H9 (cell line): ENCODE data around the gene TLE5. TPM values are rescaled to one million over a fixed set of nuclear protein-coding genes. Genes with fewer than 3 reads are reported as not detected.

Experiments
- DNase-seq: peaks from one replicate; pipeline ENCODE4 v3.0.0-alpha.2; 2017
- H2AFZ ChIP-seq: one replicate; pipeline ENCODE4 v1.6.1; 2013; ENCODE audit warnings: mild to moderate bottlenecking, low read length, control low read depth, moderate library complexity
- H2AK5ac ChIP-seq: 2 replicates; pipeline ENCODE4 v1.6.1; 2013; ENCODE audit warnings: low read length, control low read depth, mixed read lengths; ENCODE audit not compliant: insufficient read length
- H2BK120ac ChIP-seq: one replicate; pipeline ENCODE4 v1.6.1; 2013; ENCODE audit warnings: low read depth, mild to moderate bottlenecking, low read length, control low read depth, inconsistent platforms; ENCODE audit not compliant: poor library complexity, severe bottlenecking
- H2BK12ac ChIP-seq: 2 replicates; pipeline ENCODE4 v1.6.1; 2013; ENCODE audit warnings: low read length, control low read depth, mixed read lengths, low read depth; ENCODE audit not compliant: insufficient read length
- H2BK15ac ChIP-seq: 2 replicates; pipeline ENCODE4 v1.6.1; 2013; ENCODE audit warnings: low read depth, low read length, control low read depth
- H2BK20ac ChIP-seq: one replicate; pipeline ENCODE4 v1.6.1; 2013; ENCODE audit warnings: low read depth, mild to moderate bottlenecking, low read length, control low read depth, inconsistent platforms; ENCODE audit not compliant: poor library complexity, severe bottlenecking
- H2BK5ac ChIP-seq: 2 replicates; pipeline ENCODE4 v1.6.1; 2013; ENCODE audit warnings: low read length, control low read depth, mixed read lengths; ENCODE audit not compliant: insufficient read length
- H3K14ac ChIP-seq: 2 replicates; pipeline ENCODE4 v1.6.1; 2013; ENCODE audit warnings: low read length, control low read depth; ENCODE audit not compliant: insufficient read depth
- H3K18ac ChIP-seq: 2 replicates; pipeline ENCODE4 v1.6.1; 2013; ENCODE audit warnings: low read depth, mild to moderate bottlenecking, mixed read lengths, low read length, control low read depth; ENCODE audit not compliant: insufficient read length
- H3K23ac ChIP-seq: 2 replicates; pipeline ENCODE4 v1.6.1; 2013; ENCODE audit warnings: low read length, control low read depth, mixed read lengths, low read depth; ENCODE audit not compliant: insufficient read length
- H3K23me2 ChIP-seq: 2 replicates; pipeline ENCODE4 v1.6.1; 2013; ENCODE audit warnings: low read depth, mild to moderate bottlenecking, mixed read lengths, low read length, control low read depth; ENCODE audit not compliant: insufficient read length, poor library complexity, severe bottlenecking
- H3K27ac ChIP-seq: 2 replicates; pipeline ENCODE4 v1.5.1; 2013; ENCODE audit warnings: low read length, control low read depth, mixed read lengths, low read depth; ENCODE audit not compliant: insufficient read length
- H3K27me3 ChIP-seq: 2 replicates; pipeline ENCODE4 v1.6.1; 2013; ENCODE audit warnings: low read length, control low read depth, inconsistent platforms; ENCODE audit not compliant: insufficient read depth
- H3K4ac ChIP-seq: 2 replicates; pipeline ENCODE4 v1.6.1; 2013; ENCODE audit warnings: low read depth, mild to moderate bottlenecking, control low read depth, inconsistent platforms, low read length, moderate library complexity
- H3K4me1 ChIP-seq: 2 replicates; pipeline ENCODE4 v1.6.1; 2013; ENCODE audit warnings: low read length, control low read depth, inconsistent platforms; ENCODE audit not compliant: insufficient read depth
- H3K4me2 ChIP-seq: 2 replicates; pipeline ENCODE4 v1.6.1; 2013; ENCODE audit warnings: low read length, control low read depth, mixed read lengths; ENCODE audit not compliant: insufficient read length, insufficient read depth
- H3K56ac ChIP-seq: 2 replicates; pipeline ENCODE4 v1.6.1; 2013; ENCODE audit warnings: low read depth, mild to moderate bottlenecking, mixed read lengths, low read length, control low read depth; ENCODE audit not compliant: insufficient read length
- H3K79me1 ChIP-seq: 2 replicates; pipeline ENCODE4 v1.6.1; 2013; ENCODE audit warnings: low read depth, mild to moderate bottlenecking, moderate library complexity, low read length, control low read depth, inconsistent platforms; ENCODE audit not compliant: insufficient read depth, poor library complexity, severe bottlenecking
- H3K79me2 ChIP-seq: 2 replicates; pipeline ENCODE4 v1.6.1; 2013; ENCODE audit warnings: low read length, control low read depth, inconsistent platforms; ENCODE audit not compliant: insufficient read depth
- H3K9ac ChIP-seq: 2 replicates; pipeline ENCODE4 v1.6.1; 2013; ENCODE audit warnings: low read length, control low read depth, mixed read lengths; ENCODE audit not compliant: insufficient read length; ENCODE audit errors: extremely low read depth
- H3K9me3 ChIP-seq: one replicate; pipeline ENCODE4 v1.6.1; 2013; ENCODE audit warnings: low read depth, low read length, inconsistent platforms; ENCODE audit not compliant: control insufficient read depth
- H3T11ph ChIP-seq: one replicate; pipeline ENCODE4 v1.6.1; 2013; ENCODE audit warnings: mild to moderate bottlenecking, low read length, control low read depth, inconsistent platforms
- H4K20me1 ChIP-seq: one replicate; pipeline ENCODE4 v1.6.1; 2013; ENCODE audit not compliant: control insufficient read depth, insufficient read length, insufficient read depth
- H4K5ac ChIP-seq: 2 replicates; pipeline ENCODE4 v1.6.1; 2013; ENCODE audit warnings: low read depth, mild to moderate bottlenecking, mixed read lengths, low read length, control low read depth; ENCODE audit not compliant: insufficient read length
- H4K8ac ChIP-seq: replicated peaks from 2 replicates; pipeline ENCODE4 v1.6.1; 2013; ENCODE audit warnings: low read length, control low read depth, mixed read lengths, low read depth; ENCODE audit not compliant: insufficient read length
- H4K91ac ChIP-seq: 2 replicates; pipeline ENCODE4 v1.6.1; 2013; ENCODE audit warnings: low read depth, mild to moderate bottlenecking, moderate library complexity, mixed read lengths, low read length, control low read depth; ENCODE audit not compliant: insufficient read length
- H3K27ac Mint-ChIP-seq, 3 experiments: 2 replicates in 2 of 3; 3 replicates in 1 of 3; pipeline ENCODE4 v1.8.0; 2020 to 2021; ENCODE audit warnings: mixed read lengths in 3 of 3, mild to moderate bottlenecking in 1 of 3, moderate library complexity in 1 of 3
- H3K27me3 Mint-ChIP-seq: 2 replicates; pipeline ENCODE4 v1.8.0; 2021; ENCODE audit warnings: low read depth, mild to moderate bottlenecking, moderate library complexity, mixed read lengths
- H3K36me3 Mint-ChIP-seq, 3 experiments: 2 replicates in 2 of 3; 3 replicates in 1 of 3; pipeline ENCODE4 v1.8.0; 2020 to 2021; ENCODE audit warnings: low read depth in 3 of 3, mixed read lengths in 3 of 3; ENCODE audit not compliant: insufficient read depth in 1 of 3
- H3K4me1 Mint-ChIP-seq, 2 experiments: 2 replicates each; pipeline ENCODE4 v1.8.0; 2020; ENCODE audit warnings: mixed read lengths in 2 of 2
- H3K4me3 Mint-ChIP-seq, 2 experiments: 2 replicates in 1 of 2; 3 replicates in 1 of 2; pipeline ENCODE4 v1.8.0; 2020 to 2021; ENCODE audit warnings: mild to moderate bottlenecking in 2 of 2, mixed read lengths in 2 of 2, moderate library complexity in 1 of 2
- H3K9me3 Mint-ChIP-seq, 2 experiments: 2 replicates in 1 of 2; 3 replicates in 1 of 2; pipeline ENCODE4 v1.8.0; 2020; ENCODE audit warnings: mild to moderate bottlenecking in 2 of 2, mixed read lengths in 2 of 2, moderate library complexity in 1 of 2
- CTCF ChIP-seq: fragments of 200-600 bp; sonication (generic); conservative IDR thresholded peaks from 3 replicates; pipeline ENCODE4 v1.8.0; 2021; ENCODE audit warnings: antibody characterized with exemption, mild to moderate bottlenecking
- WGBS: extraction: QIAGEN DNeasy Blood & Tissue Kit; methylation state at CpG from one replicate; pipeline ENCODE4 v1.1.7; 2013; ENCODE audit warnings: missing lambda C conversion rate, low lambda C conversion rate, mixed read lengths; ENCODE audit not compliant: insufficient read length; ENCODE audit errors: extremely low coverage; 5-methylcytosine and 5-hydroxymethylcytosine counted together
- total RNA-seq: library from RNA; stranded (reverse); gene quantifications from 2 replicates; pipeline ENCODE4 v1.2.1, GENCODE V29; 2021

The TLE5 gene
- total RNA-seq, 1 experiment from 2014 or later: 221 TPM

DNA sequence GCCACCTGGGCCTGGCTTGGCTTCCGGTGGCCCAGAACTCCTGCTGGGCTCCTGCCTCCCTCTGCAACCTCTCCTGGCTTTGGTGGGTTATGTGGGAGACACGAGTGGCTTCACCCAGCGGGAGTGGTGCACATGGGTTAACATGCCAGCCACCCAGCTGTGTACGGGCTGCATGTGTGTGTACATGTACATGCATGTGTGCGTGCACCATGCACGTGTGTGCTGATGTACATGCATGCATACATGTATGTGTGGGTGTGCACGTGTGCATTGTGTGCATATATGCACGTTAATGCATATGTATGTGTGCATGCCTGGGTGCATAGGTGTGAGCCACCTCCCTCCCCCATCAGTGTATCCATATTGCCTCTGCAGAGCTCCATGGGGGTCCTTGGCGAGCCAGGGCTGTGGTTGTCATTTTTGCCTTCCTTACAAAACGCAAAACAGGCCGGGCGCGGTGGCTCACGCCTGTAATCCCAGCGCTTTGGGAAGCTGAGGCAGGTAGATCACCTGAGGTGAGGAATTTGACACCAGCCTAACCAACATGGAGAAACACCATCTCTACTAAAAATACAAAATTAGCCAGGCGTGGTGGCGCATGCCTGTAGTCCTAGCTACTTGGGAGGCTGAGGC is 44.3 kb upstream of the TLE5 start:
- no CpG with 5 or more reads among the region's 17 CpGs for WGBS
- Histone ChIP-seq H3K4me1 (no peaks in the 10 kb centered on the region), H3K4ac (no peak overlapping the region), H3K4me2 (no peak overlapping the region), H2BK20ac (no peak overlapping the region), H3K9me3 (no peaks in the 10 kb centered on the region), H4K20me1 (peaks cover 2% of the 10 kb centered on the region), H3K56ac (no peak overlapping the region), H3K18ac (no peak overlapping the region), H3K23me2 (no peaks in the 10 kb centered on the region), H3K27me3 (no peaks in the 10 kb centered on the region), H3K79me2 (peaks cover 6% of the 10 kb centered on the region; the same call in 1 of the 2 replicates), H3K14ac (no peak overlapping the region), H2BK12ac (no peak overlapping the region), H4K5ac (no peak overlapping the region), H4K91ac (no peak overlapping the region), H3K79me1 (peaks cover 6% of the 10 kb centered on the region), H2BK5ac (no peak overlapping the region), H3K9ac (no peak overlapping the region), H4K8ac (no peak overlapping the region), H3T11ph (no peak overlapping the region), H2BK15ac (no peak overlapping the region), H3K23ac (no peak overlapping the region), H3K27ac (no peak overlapping the region), H2AFZ (no peak overlapping the region), H2BK120ac (no peak overlapping the region), H2AK5ac (no peak overlapping the region)
- H3K36me3 Mint-ChIP-seq: no peaks in the 10 kb centered on the region; a peak in 3 of 7 replicates
- H3K27me3 Mint-ChIP-seq: no peaks in the 10 kb centered on the region
- H3K4me1 Mint-ChIP-seq: peaks cover 17 to 21% of the 10 kb centered on the region in 2 experiments
- DNase-seq: no peak
- H3K27ac Mint-ChIP-seq: no peak overlapping the region
- H3K9me3 Mint-ChIP-seq: no peaks in the 10 kb centered on the region
- TF ChIP-seq CTCF: no peak
- H3K4me3 Mint-ChIP-seq: no peak overlapping the region; a peak in 1 of 5 replicates
